ENCODE results near the gene PROK2.

PROK2 gene

GRCh38 chr3:71784914-71785531, at the start of gene PROK2:
PROK2 (minus strand) TSS chr3:71785148; CDS start chr3:71785052, 96 bp downstream.
- FAIRE-seq (no peak), DNase-seq (ENCODE audit: insufficient read length, low spot score) (no peak)

- no peak for FAIRE-seq
- no peak for DNase-seq (ENCODE audit: insufficient read length, low spot score)
Measured at GRCh38 chr3:71831599-71831998, 46.7 kb upstream of the PROK2 start.

- FAIRE-seq = no peak
- no peak for DNase-seq (ENCODE audit: insufficient read length, low spot score)
Measured at GRCh38 chr3:71825551-71826283, 40.8 kb upstream of the PROK2 start.

GRCh38 chr3:71821116-71821515, 36.2 kb upstream of the PROK2 start:
- FAIRE-seq (no peak), DNase-seq (ENCODE audit: insufficient read length, low spot score) (no peak)

- no peak for FAIRE-seq
Measured at GRCh38 chr3:71817262-71817661, 32.3 kb upstream of the PROK2 start.

GRCh38 chr3:71816767-71817156, 31.8 kb upstream of the PROK2 start:
- no peak for DNase-seq (ENCODE audit: insufficient read length, low spot score)
- FAIRE-seq = no peak

More at GRCh38 chr3:71817262-71817661, 32.3 kb upstream of the PROK2 start:
- DNase-seq (ENCODE audit: insufficient read length, low spot score) = no peak

- FAIRE-seq = no peak
- DNase-seq (ENCODE audit: insufficient read length, low spot score) = no peak
Measured at GRCh38 chr3:71815340-71816067, 30.6 kb upstream of the PROK2 start.

GRCh38 chr3:71813704-71814103, 28.8 kb upstream of the PROK2 start:
- FAIRE-seq (no peak), DNase-seq (ENCODE audit: insufficient read length, low spot score) (no peak)

GRCh38 chr3:71813073-71813472, 28.1 kb upstream of the PROK2 start:
- no peak for FAIRE-seq
- DNase-seq (ENCODE audit: insufficient read length, low spot score) = no peak

- no peak for FAIRE-seq
- no peak for DNase-seq (ENCODE audit: insufficient read length, low spot score)
Measured at GRCh38 chr3:71810056-71810455, 25.1 kb upstream of the PROK2 start.

- FAIRE-seq = no peak
- no peak for DNase-seq (ENCODE audit: insufficient read length, low spot score)
Measured at GRCh38 chr3:71809321-71810026, 24.5 kb upstream of the PROK2 start.

- FAIRE-seq = no peak
- no peak for DNase-seq (ENCODE audit: insufficient read length, low spot score)
Measured at GRCh38 chr3:71806736-71807135, 21.8 kb upstream of the PROK2 start.

GRCh38 chr3:71805691-71806090, 20.7 kb upstream of the PROK2 start:
- FAIRE-seq (no peak), DNase-seq (ENCODE audit: insufficient read length, low spot score) (no peak)

GRCh38 chr3:71805199-71805598, 20.3 kb upstream of the PROK2 start:
- FAIRE-seq (no peak), DNase-seq (ENCODE audit: insufficient read length, low spot score) (no peak)

GRCh38 chr3:71803248-71803647, 18.3 kb upstream of the PROK2 start:
- FAIRE-seq = no peak

GRCh38 chr3:71801986-71802385, 17.0 kb upstream of the PROK2 start:
- no peak for DNase-seq (ENCODE audit: insufficient read length, low spot score)
- no peak for FAIRE-seq

More at GRCh38 chr3:71803248-71803647, 18.3 kb upstream of the PROK2 start:
- no peak for DNase-seq (ENCODE audit: insufficient read length, low spot score)

GRCh38 chr3:71800023-71800422, 15.1 kb upstream of the PROK2 start:
- FAIRE-seq = no peak
- no peak for DNase-seq (ENCODE audit: insufficient read length, low spot score)

GRCh38 chr3:71797455-71797854, 12.5 kb upstream of the PROK2 start:
- no peak for DNase-seq (ENCODE audit: insufficient read length, low spot score)
- FAIRE-seq = no peak

- FAIRE-seq = no peak
- no peak for DNase-seq (ENCODE audit: insufficient read length, low spot score)
Measured at GRCh38 chr3:71796290-71796689, 11.3 kb upstream of the PROK2 start.

- FAIRE-seq (no peak), DNase-seq (ENCODE audit: insufficient read length, low spot score) (no peak)
Measured at GRCh38 chr3:71791634-71792033, 6.7 kb upstream of the PROK2 start.

- FAIRE-seq = no peak
- DNase-seq (ENCODE audit: insufficient read length, low spot score) = no peak
Measured at GRCh38 chr3:71789922-71790321, 5.0 kb upstream of the PROK2 start.

Data from GM19239 (cell line).